NCI-H1694 (cell line): ENCODE measurements around the gene SGMS1.
"Not testable (repeated sequence)": the region's sequence is repeated elsewhere in the genome, so short reads cannot be mapped to it uniquely, and the experiment has no call there.

Experiments
- DNase-seq: peaks from one replicate; lab custom pipeline; 2025; lab: John Stamatoyannopoulos, UW

Gene SGMS1

GRCh38 chr10:50469288-50469687 is 154.5 kb downstream of the SGMS1 start:
- no peak for DNase-seq

GRCh38 chr10:50467209-50467608 is 156.5 kb downstream of the SGMS1 start:
- DNase-seq = no peak

- no peak for DNase-seq
These were observed 159.7 kb downstream of the SGMS1 start for GRCh38 chr10:50464004-50464409.

- DNase-seq = no peak
These were observed 161.9 kb downstream of the SGMS1 start for GRCh38 chr10:50461834-50462233.

GRCh38 chr10:50461123-50461522 is 162.6 kb downstream of the SGMS1 start:
- DNase-seq = no peak

- DNase-seq = no peak
These were observed 167.0 kb downstream of the SGMS1 start for GRCh38 chr10:50456719-50457118.

- DNase-seq = no peak
These were observed 169.8 kb downstream of the SGMS1 start for GRCh38 chr10:50453940-50454339.

GRCh38 chr10:50452603-50453002 is 171.2 kb downstream of the SGMS1 start:
- no peak for DNase-seq

GRCh38 chr10:50447691-50448090 is 176.1 kb downstream of the SGMS1 start:
- DNase-seq = no peak

- DNase-seq = not testable (repeated sequence)
These were observed 178.0 kb downstream of the SGMS1 start for GRCh38 chr10:50445777-50446176.

- DNase-seq = no peak
These were observed 183.3 kb downstream of the SGMS1 start for GRCh38 chr10:50440489-50440888.

- DNase-seq = no peak
These were observed 183.9 kb downstream of the SGMS1 start for GRCh38 chr10:50439806-50440205.

GRCh38 chr10:50439187-50439586 is 184.6 kb downstream of the SGMS1 start:
- DNase-seq = no peak

GRCh38 chr10:50438049-50438936 is 185.5 kb downstream of the SGMS1 start:
- DNase-seq = no peak

GRCh38 chr10:50437248-50437647 is 186.5 kb downstream of the SGMS1 start:
- DNase-seq = no peak

GRCh38 chr10:50436805-50437204 is 187.0 kb downstream of the SGMS1 start:
- no peak for DNase-seq

GRCh38 chr10:50432211-50433009 is 191.3 kb downstream of the SGMS1 start:
- DNase-seq = no peak

- no peak for DNase-seq
These were observed 192.0 kb downstream of the SGMS1 start for GRCh38 chr10:50431791-50432190.

GRCh38 chr10:50431133-50431532 is 192.6 kb downstream of the SGMS1 start:
- no peak for DNase-seq

- no peak for DNase-seq
These were observed 197.3 kb downstream of the SGMS1 start for GRCh38 chr10:50426485-50426884.

GRCh38 chr10:50425215-50425614 is 198.5 kb downstream of the SGMS1 start:
- DNase-seq = not testable (repeated sequence)

GRCh38 chr10:50423448-50423847 is 200.3 kb downstream of the SGMS1 start:
- DNase-seq = no peak

GRCh38 chr10:50422259-50422658 is 201.5 kb downstream of the SGMS1 start:
- DNase-seq = no peak
